BLaER1 treated with 17β-estradiol and CSF1 and Interleukin-3, amounts not matched to agents 10 nM and 100 nM (cell line): ENCODE measurements around the gene EEA1.

Experiments
- H3K27ac ChIP-seq, 11 experiments: shearing (Covaris generic); formaldehyde crosslinking; 2 replicates each; pipeline ENCODE4 v1.8.1; 2022
- H3K27me3 ChIP-seq, 11 experiments: shearing (Covaris generic); formaldehyde crosslinking; 2 replicates each; pipeline ENCODE4 v1.8.1; 2022
- H3K36me3 ChIP-seq, 11 experiments: shearing (Covaris generic); formaldehyde crosslinking; 2 replicates each; pipeline ENCODE4 v1.8.1; 2022
- H3K4me1 ChIP-seq, 10 experiments: shearing (Covaris generic); formaldehyde crosslinking; 2 replicates each; pipeline ENCODE4 v1.8.1; 2022
- H3K4me2 ChIP-seq, 11 experiments: shearing (Covaris generic); formaldehyde crosslinking; 2 replicates each; pipeline ENCODE4 v1.8.1; 2022
- H3K4me3 ChIP-seq, 10 experiments: shearing (Covaris generic); formaldehyde crosslinking; 2 replicates each; pipeline ENCODE4 v1.8.1; 2022
- H3K9ac ChIP-seq, 11 experiments: shearing (Covaris generic); formaldehyde crosslinking; 2 replicates each; pipeline ENCODE4 v1.8.1; 2022
- H3K9me3 ChIP-seq, 11 experiments: shearing (Covaris generic); formaldehyde crosslinking; replicated peaks in 1 of 11; 2 replicates each; pipeline ENCODE4 v1.8.1; 2022
- H4K20me1 ChIP-seq, 11 experiments: shearing (Covaris generic); formaldehyde crosslinking; 2 replicates each; pipeline ENCODE4 v1.8.1; 2022
- Cebpa-rat ChIP-seq, 11 experiments: shearing (Covaris generic); IDR thresholded peaks; 2 replicates each; pipeline ENCODE4 v1.8.1; 2022

Gene EEA1

DNA sequence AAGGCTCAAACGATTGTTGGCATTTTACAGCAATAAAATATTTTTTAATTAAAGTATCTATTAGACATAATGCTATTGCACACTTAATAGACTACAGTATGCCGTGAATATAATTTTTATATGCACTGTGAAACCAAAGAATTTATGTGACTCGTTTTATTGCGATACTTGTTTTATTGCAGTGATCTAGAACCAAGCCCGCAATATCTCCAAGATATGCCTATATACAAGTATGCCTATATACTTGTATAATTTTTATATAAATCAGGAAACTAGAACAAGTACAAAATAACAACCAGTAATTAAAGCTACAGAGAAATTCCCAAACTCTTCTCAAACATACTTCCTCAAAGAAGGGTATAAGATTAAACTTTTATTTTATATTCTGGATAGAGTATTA is 31.3 kb downstream of the EEA1 start:
- Histone ChIP-seq H3K36me3 (peaks cover 22 to 42% (median 33%) of the 10 kb centered on the region in 11 experiments), H3K27ac (no peak overlapping the region), H3K4me3 (no peak overlapping the region), H3K4me1 (peaks cover 0 to 44% (median 11%) of the 10 kb centered on the region in 10 experiments; a peak in 16 of 20 replicates), H3K9me3 (peaks cover 0 to 48% (median 29%) of the 10 kb centered on the region in 11 experiments; a peak in 19 of 22 replicates), H3K27me3 (no peaks in the 10 kb centered on the region), H3K4me2 (no peak overlapping the region), H3K9ac (no peak overlapping the region), H4K20me1 (peaks cover 0 to 31% (median 0%) of the 10 kb centered on the region in 11 experiments; a peak in 7 of 22 replicates)
- no peak for TF ChIP-seq Cebpa-rat (IDR thresholded peaks at IDR 0.05)

DNA sequence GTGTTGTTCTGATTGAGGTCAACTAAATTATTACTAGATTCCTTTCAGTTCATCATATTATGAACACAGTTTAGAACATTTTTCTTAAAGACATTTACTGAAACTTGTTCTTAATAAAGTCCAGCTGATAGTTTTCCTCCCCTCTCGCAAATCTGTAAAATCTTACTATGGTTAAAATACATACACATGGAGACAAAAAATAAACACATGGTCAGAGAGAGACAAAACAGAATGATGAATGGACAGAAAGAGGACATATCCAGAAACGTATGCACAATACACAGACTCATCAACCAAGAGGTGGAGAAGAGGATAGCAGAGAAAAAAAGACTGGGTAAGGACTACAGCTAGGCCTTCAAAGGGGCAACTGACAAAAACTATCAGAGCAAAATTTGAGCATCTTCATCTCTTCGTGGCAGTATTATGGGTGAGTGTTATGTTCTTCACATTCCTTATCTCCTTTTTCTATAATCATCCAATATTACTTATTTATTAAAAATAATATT is 38.4 kb downstream of the EEA1 start:
- peaks cover 20 to 58% (median 49%) of the 10 kb centered on the region in 11 experiments for H3K36me3 ChIP-seq
- no peak overlapping the region for H3K27ac ChIP-seq
- H3K27me3 ChIP-seq = no peaks in the 10 kb centered on the region
- peaks cover 0 to 24% (median 0%) of the 10 kb centered on the region in 11 experiments; a peak in 4 of 22 replicates for H4K20me1 ChIP-seq
- no peak overlapping the region for H3K4me2 ChIP-seq
- no peak for TF ChIP-seq Cebpa-rat (IDR thresholded peaks at IDR 0.05)
- H3K9me3 ChIP-seq = 0 out of 22 replicates have a peak, but pooled peaks cover 0 to 6% (median 0%) of the 10 kb centered on the region in 11 experiments
- H3K4me1 ChIP-seq = peaks cover 0 to 7% (median 0%) of the 10 kb centered on the region in 10 experiments; a peak in 1 of 20 replicates
- no peak overlapping the region for H3K9ac ChIP-seq
- no peak overlapping the region for H3K4me3 ChIP-seq

DNA sequence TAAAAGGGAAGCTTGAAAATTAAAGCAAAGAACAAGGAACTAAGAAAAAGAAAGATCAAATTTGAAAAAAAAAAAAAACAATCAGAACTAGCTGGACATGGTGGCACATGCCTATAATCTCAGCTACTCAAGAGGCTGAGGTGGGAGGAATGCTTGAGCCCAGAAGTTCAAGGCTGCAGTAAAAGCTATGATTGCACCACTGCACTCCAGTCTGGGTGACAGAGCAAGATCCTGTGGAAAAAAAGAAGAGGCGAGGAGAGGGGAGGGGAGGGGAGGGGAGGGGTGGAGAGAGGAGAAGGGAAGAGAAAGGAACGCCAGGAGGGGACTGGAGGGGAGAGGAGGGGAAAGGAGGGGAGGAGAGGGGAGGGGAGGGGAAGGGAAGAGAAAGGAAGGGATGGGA is 43.0 kb downstream of the EEA1 start:
- peaks cover 0 to 6% (median 0%) of the 10 kb centered on the region in 11 experiments; a peak in 2 of 22 replicates for H3K9me3 ChIP-seq
- peaks cover 0 to 7% (median 0%) of the 10 kb centered on the region in 10 experiments; a peak in 1 of 20 replicates for H3K4me1 ChIP-seq
- TF ChIP-seq Cebpa-rat (IDR thresholded peaks at IDR 0.05) = no peak
- no peak overlapping the region for H3K27ac ChIP-seq
- no peak overlapping the region for H3K4me3 ChIP-seq
- H3K36me3 ChIP-seq = peaks cover 51 to 88% (median 76%) of the 10 kb centered on the region in 11 experiments
- no peaks in the 10 kb centered on the region for H3K27me3 ChIP-seq
- H4K20me1 ChIP-seq = no peaks in the 10 kb centered on the region; a peak in 1 of 22 replicates
- no peak overlapping the region for H3K4me2 ChIP-seq
- H3K9ac ChIP-seq = no peak overlapping the region

DNA sequence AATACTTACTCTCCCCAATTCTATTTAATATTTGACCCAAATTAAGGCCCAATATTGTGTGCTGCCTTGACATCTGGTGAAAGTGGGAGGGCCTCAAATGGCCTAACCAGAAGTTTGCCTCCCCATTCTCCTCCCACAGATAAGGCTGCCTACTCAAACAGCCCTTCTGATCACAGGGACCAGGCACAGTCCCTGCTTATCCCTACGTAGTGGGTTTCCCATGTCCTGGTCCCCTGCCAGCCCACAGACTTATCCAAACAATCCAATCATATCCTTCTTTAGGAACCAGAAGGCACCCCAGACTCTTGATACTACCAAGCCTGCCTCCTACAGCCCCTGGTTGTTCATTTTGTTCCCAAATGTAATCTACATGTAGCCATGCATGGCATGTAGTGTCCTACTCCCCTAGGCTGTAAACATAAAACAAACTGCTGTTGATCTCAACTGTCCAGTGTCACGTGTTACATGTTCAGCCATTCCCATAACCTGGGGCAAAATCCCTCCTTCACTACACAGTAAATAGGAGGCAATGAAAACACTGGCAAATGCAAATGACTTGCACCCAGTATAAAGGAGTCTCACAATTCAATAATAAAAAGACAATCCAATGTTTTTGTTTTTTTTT is 49.3 kb downstream of the EEA1 start:
- H3K27me3 ChIP-seq = no peaks in the 10 kb centered on the region
- H4K20me1 ChIP-seq = 0 out of 22 replicates have a peak, but pooled peaks cover 0 to 3% (median 0%) of the 10 kb centered on the region in 11 experiments
- H3K4me2 ChIP-seq = no peak overlapping the region
- H3K4me3 ChIP-seq = no peak overlapping the region
- no peak overlapping the region for H3K9ac ChIP-seq
- TF ChIP-seq Cebpa-rat (IDR thresholded peaks at IDR 0.05) = no peak
- no peak overlapping the region for H3K27ac ChIP-seq
- peaks cover 46 to 80% (median 64%) of the 10 kb centered on the region in 11 experiments for H3K36me3 ChIP-seq
- H3K9me3 ChIP-seq = peaks cover 0 to 5% (median 0%) of the 10 kb centered on the region in 11 experiments; a peak in 3 of 22 replicates
- no peaks in the 10 kb centered on the region for H3K4me1 ChIP-seq

DNA sequence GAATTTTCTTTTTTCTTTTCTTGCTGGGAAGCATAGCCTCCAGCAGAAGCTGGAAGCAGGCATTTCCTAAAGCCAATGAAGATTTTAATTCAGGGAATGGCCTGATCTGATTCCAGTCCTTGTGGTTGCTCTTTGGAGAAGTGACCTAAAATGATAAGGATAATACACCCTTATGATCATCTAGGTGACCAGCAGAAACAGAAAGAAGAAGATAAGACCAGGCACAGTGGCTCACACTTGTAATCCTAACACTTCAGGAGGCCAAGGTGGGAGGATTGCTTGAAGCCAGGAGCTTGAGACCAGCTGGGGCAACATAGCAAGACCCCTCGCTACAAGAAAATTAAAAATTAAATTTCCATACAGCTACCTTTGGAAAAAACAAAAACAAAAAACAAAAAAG is 51.2 kb downstream of the EEA1 start:
- H3K9ac ChIP-seq = no peak overlapping the region
- H3K36me3 ChIP-seq = peaks cover 32 to 77% (median 45%) of the 10 kb centered on the region in 11 experiments
- H3K27ac ChIP-seq = no peak overlapping the region
- H3K9me3 ChIP-seq = peaks cover 0 to 4% (median 0%) of the 10 kb centered on the region in 11 experiments; a peak in 1 of 22 replicates
- peaks cover 0 to 10% (median 0%) of the 10 kb centered on the region in 10 experiments; a peak in 3 of 20 replicates for H3K4me1 ChIP-seq
- TF ChIP-seq Cebpa-rat (IDR thresholded peaks at IDR 0.05) = no peak
- H3K4me3 ChIP-seq = no peak overlapping the region
- H3K4me2 ChIP-seq = no peak overlapping the region
- 0 out of 22 replicates have a peak, but pooled peaks cover 0 to 3% (median 0%) of the 10 kb centered on the region in 11 experiments for H4K20me1 ChIP-seq
- H3K27me3 ChIP-seq = no peaks in the 10 kb centered on the region

DNA sequence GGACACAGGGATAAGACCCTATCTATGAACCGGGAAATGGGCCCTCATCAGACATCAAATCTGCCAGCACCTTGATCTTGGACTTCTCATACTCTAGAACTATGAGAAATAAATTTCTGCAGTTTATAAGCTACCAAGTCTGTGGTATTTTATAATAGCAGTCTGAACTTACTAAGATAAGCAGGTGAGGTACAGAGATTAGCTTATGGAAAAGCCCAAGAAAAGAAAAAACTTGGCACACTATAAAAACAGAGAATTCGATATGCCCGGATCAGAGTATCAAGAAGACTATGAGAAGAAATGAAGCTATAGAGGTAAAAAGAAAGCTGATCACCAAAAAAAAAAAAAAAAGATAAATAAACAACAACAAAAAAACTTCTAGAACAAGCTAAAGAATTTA is 52.6 kb downstream of the EEA1 start:
- no peak overlapping the region for H3K27ac ChIP-seq
- no peak for TF ChIP-seq Cebpa-rat (IDR thresholded peaks at IDR 0.05)
- H3K4me2 ChIP-seq = no peak overlapping the region
- H4K20me1 ChIP-seq = 0 out of 22 replicates have a peak, but pooled peaks cover 0 to 3% (median 0%) of the 10 kb centered on the region in 11 experiments
- no peaks in the 10 kb centered on the region for H3K27me3 ChIP-seq
- H3K36me3 ChIP-seq = peaks cover 25 to 66% (median 34%) of the 10 kb centered on the region in 11 experiments
- no peak overlapping the region for H3K4me3 ChIP-seq
- peaks cover 7 to 24% (median 13%) of the 10 kb centered on the region in 10 experiments for H3K4me1 ChIP-seq
- H3K9ac ChIP-seq = no peak overlapping the region
- H3K9me3 ChIP-seq = peaks cover 0 to 4% (median 0%) of the 10 kb centered on the region in 11 experiments; a peak in 1 of 22 replicates

DNA sequence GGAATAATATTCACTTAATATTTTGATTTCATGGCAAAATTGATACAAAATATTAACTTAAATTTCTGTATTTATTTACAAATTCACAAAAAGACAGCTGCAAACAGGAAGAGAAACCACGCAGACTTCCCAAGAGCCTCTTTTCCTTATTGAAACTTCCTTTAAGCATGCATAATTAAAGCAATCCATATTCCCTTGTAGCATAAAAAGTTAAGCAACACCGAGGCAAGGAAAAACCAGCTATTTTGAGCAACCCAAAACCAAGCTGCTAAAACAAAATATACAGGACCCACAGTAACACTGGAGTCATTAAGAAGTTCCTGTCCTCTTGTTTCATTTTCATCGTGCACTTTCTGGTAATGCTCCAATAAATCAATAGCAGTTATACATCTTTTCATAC is 58.0 kb downstream of the EEA1 start:
- no peaks in the 10 kb centered on the region for H3K27me3 ChIP-seq
- TF ChIP-seq Cebpa-rat (IDR thresholded peaks at IDR 0.05) = peak in 2 of 11 experiments; percentile 14 to 33; a peak in 1 of 22 replicates
- peak overlapping the region in 5 of 10 experiments; percentile 32 to 50 (median 45); a peak in 8 of 20 replicates for H3K4me3 ChIP-seq
- no peaks in the 10 kb centered on the region for H3K9me3 ChIP-seq
- H3K36me3 ChIP-seq = peaks cover 0 to 27% (median 5%) of the 10 kb centered on the region in 11 experiments; a peak in 9 of 22 replicates
- H3K4me2 ChIP-seq = peak overlapping the region; percentile 43 to 89 (median 67)
- H3K9ac ChIP-seq = peak overlapping the region in 5 of 11 experiments; percentile 6 to 67 (median 19); a peak in 6 of 22 replicates
- H4K20me1 ChIP-seq = no peaks in the 10 kb centered on the region
- peaks cover 17 to 47% (median 27%) of the 10 kb centered on the region in 10 experiments for H3K4me1 ChIP-seq
- H3K27ac ChIP-seq = peak overlapping the region in 9 of 11 experiments; percentile 41 to 74 (median 65); a peak in 18 of 22 replicates

DNA sequence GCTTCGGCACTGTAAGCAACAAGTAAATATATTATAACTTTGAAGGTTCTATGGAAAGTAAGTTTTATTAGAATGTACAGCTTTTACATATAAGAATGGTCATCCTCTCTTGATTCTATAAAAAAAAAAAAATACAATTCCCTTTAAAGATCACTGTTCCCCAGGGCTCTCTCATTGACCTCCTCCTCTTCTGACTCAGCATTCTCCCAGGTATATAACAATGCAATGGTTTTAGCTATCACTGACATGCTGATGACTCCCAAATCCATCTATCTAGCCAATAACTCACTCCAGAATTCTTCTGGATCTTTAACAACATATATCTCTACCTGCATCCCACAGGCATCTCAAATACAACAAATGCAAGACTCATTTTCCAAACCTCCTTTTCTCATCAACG is 62.7 kb downstream of the EEA1 start:
- Histone ChIP-seq H3K4me2 (no peak overlapping the region), H3K27ac (no peak overlapping the region), H4K20me1 (no peaks in the 10 kb centered on the region), H3K9ac (no peak overlapping the region), H3K36me3 (peaks cover 8 to 36% (median 25%) of the 10 kb centered on the region in 11 experiments; a peak in 21 of 22 replicates), H3K27me3 (no peaks in the 10 kb centered on the region), H3K4me3 (no peak overlapping the region), H3K9me3 (peaks cover 0 to 12% (median 0%) of the 10 kb centered on the region in 11 experiments; a peak in 2 of 22 replicates), H3K4me1 (peaks cover 7 to 28% (median 19%) of the 10 kb centered on the region in 10 experiments)
- no peak for TF ChIP-seq Cebpa-rat (IDR thresholded peaks at IDR 0.05)

DNA sequence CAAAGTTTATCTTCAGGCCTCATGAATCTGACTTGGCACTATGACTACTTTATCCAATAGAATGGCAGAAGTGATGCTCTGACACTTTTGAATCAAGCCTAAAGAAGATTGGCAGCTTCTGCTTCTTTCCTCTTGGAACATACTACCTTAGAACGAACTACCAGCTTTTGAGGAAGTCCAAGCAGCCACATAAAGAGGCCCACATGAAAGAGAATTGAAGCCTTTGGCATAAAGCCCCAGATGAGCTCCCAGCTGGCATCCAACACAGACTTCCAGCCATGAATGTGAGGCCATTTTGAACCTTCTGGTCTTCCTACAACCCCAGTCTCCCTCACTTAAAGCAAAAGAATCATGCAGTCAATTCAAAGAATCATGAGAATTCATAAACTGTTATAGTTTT is 65.8 kb downstream of the EEA1 start:
- Histone ChIP-seq H3K9ac (no peak overlapping the region), H3K27ac (no peak overlapping the region), H3K27me3 (no peaks in the 10 kb centered on the region), H4K20me1 (no peaks in the 10 kb centered on the region), H3K36me3 (peaks cover 33 to 68% (median 52%) of the 10 kb centered on the region in 11 experiments), H3K4me1 (peaks cover 0 to 16% (median 6%) of the 10 kb centered on the region in 10 experiments; a peak in 8 of 20 replicates), H3K4me3 (no peak overlapping the region), H3K4me2 (peak overlapping the region in 4 of 11 experiments; percentile 1 to 39 (median 20); a peak in 7 of 22 replicates), H3K9me3 (peaks cover under 1 to 18% (median 9%) of the 10 kb centered on the region in 11 experiments; a peak in 16 of 22 replicates)
- TF ChIP-seq Cebpa-rat (IDR thresholded peaks at IDR 0.05) = no peak
